BJ (cell line): ENCODE results near the gene HNRNPA3. TPM values are rescaled to one million over a fixed set of nuclear protein-coding genes. Genes with fewer than 3 reads are reported as not detected.
"Not testable (repeated sequence)": the region's sequence is repeated elsewhere in the genome, so short reads cannot be mapped to it uniquely, and the experiment has no call there.

ENCODE experiments used
- CTCF ChIA-PET: fragments of 350-600 bp; formaldehyde crosslinking; extraction: SDS; loops from one replicate; lab custom pipeline; 2021; ENCODE audit warnings: antibody characterized with exemption, inconsistent platforms; lab: Yijun Ruan, JAX
- POLR2A ChIA-PET: fragments of 300-600 bp; sonication (Branson Sonifier 250); formaldehyde crosslinking; extraction: SDS; loops from one replicate; lab custom pipeline; 2021; ENCODE audit warnings: antibody characterized with exemption; lab: Charles Lee
- DNase-seq: peaks from one replicate; pipeline ENCODE4 v3.0.0-alpha.2; 2011; ENCODE audit warnings: low read depth
- H3K27me3 ChIP-seq: 2 replicates; pipeline ENCODE4 v1.6.0; 2011; ENCODE audit warnings: low read length; ENCODE audit not compliant: control insufficient read depth, insufficient read depth
- H3K36me3 ChIP-seq: 2 replicates; pipeline ENCODE4 v1.5.1; 2011; ENCODE audit warnings: low read length; ENCODE audit not compliant: control insufficient read depth, insufficient read depth
- H3K4me3 ChIP-seq: 2 replicates; pipeline ENCODE4 v1.5.1; 2011; ENCODE audit warnings: low read depth, mild to moderate bottlenecking, control low read depth, low read length
- CTCF ChIP-seq: IDR thresholded peaks from 2 replicates; pipeline ENCODE4 v1.5.1; 2011; ENCODE audit warnings: low read depth, mild to moderate bottlenecking, control low read depth, inconsistent platforms, low read length, moderate library complexity; ENCODE audit not compliant: insufficient read depth
- polyA plus RNA-seq: library from polyadenylated mRNA; depleted of rRNA; stranded (reverse); fragments of >200 nt; gene quantifications from 2 replicates; pipeline ENCODE4 v1.2.3, GENCODE V29; 2011

Gene HNRNPA3
- polyA plus RNA-seq, 1 experiment: 31.8 TPM

- POLR2A ChIA-PET: interaction anchor here (0.6 to 1.4 kb wide), 6 partner anchors 17 to 99 kb away, joined by 3 to 15 read pairs (median 3); no protein-coding TSS in a partner anchor
- Histone ChIP-seq H3K36me3 (no peaks in the 10 kb centered on the region), H3K27me3 (no peaks in the 10 kb centered on the region), H3K4me3 (peak overlapping the region; percentile 88)
- peak; percentile 78 for DNase-seq
- CTCF ChIA-PET: interaction anchor here (0.5 to 4.3 kb wide), 31 partner anchors 9 to 1918 kb away, joined by 3 to 59 read pairs (median 4); no protein-coding TSS in a partner anchor
- peak; percentile 91 for TF ChIP-seq CTCF
Observed at GRCh38 chr2:177263451-177264208, 51.0 kb downstream of the HNRNPA3 start.

GRCh38 chr2:177264209-177264692 lies 51.7 kb downstream of the HNRNPA3 start:
- no peak for DNase-seq
- ChIA-PET POLR2A (interaction anchor here (0.6 to 1.4 kb wide), 2 partner anchors 34 to 100 kb away, joined by 3 read pairs; no protein-coding TSS in a partner anchor), CTCF (interaction anchor here (0.5 to 4.3 kb wide), 26 partner anchors 10 to 1918 kb away, joined by 3 to 59 read pairs (median 4); no protein-coding TSS in a partner anchor)
- Histone ChIP-seq H3K36me3 (no peaks in the 10 kb centered on the region), H3K4me3 (peak overlapping the region; percentile 88), H3K27me3 (no peaks in the 10 kb centered on the region)
- TF ChIP-seq CTCF: no peak

GRCh38 chr2:177264693-177265587 lies 52.3 kb downstream of the HNRNPA3 start, which contains the start of gene NFE2L2:
Gene NFE2L2, minus strand, starts transcription at chr2:177264727. Its CDS starts 151 bp downstream, at chr2:177264576.
- no peak for DNase-seq
- Histone ChIP-seq H3K36me3 (no peaks in the 10 kb centered on the region), H3K4me3 (peak within 1 kb of the TSS; percentile 88), H3K27me3 (no peaks in the 10 kb centered on the region)
- CTCF ChIA-PET: interaction anchor here (0.6 to 4.3 kb wide), 20 partner anchors 12 to 503 kb away, joined by 3 to 59 read pairs (median 4); no protein-coding TSS in a partner anchor
- POLR2A ChIA-PET: interaction anchor here (0.6 kb wide), 3 partner anchors 35 to 100 kb away, joined by 3 to 6 read pairs (median 4); partner anchors contain the start of gene HNRNPA3
- peak; percentile 48 for TF ChIP-seq CTCF

- Histone ChIP-seq H3K36me3 (no peaks in the 10 kb centered on the region), H3K4me3 (no peak overlapping the region), H3K27me3 (no peaks in the 10 kb centered on the region)
- DNase-seq: no peak
- POLR2A ChIA-PET: no interaction called here
- CTCF ChIA-PET: interaction anchor here (1.1 to 4.3 kb wide), 7 partner anchors 16 to 150 kb away, joined by 4 to 59 read pairs (median 16); no protein-coding TSS in a partner anchor
- no peak for TF ChIP-seq CTCF
Observed at GRCh38 chr2:177265824-177266817, 53.5 kb downstream of the HNRNPA3 start.

- H3K36me3 ChIP-seq, DNase-seq, H3K4me3 ChIP-seq, POLR2A ChIA-PET, H3K27me3 ChIP-seq: not testable (repeated sequence)
- CTCF ChIA-PET: interaction anchor here (1.4 to 4.3 kb wide), 3 partner anchors 66 to 149 kb away, joined by 4 to 59 read pairs (median 8); no protein-coding TSS in a partner anchor
Observed at GRCh38 chr2:177266955-177267354, 54.4 kb downstream of the HNRNPA3 start.
